ENCODE results near the gene LRFN2. TPM values are rescaled to one million over a fixed set of nuclear protein-coding genes. Genes with fewer than 3 reads are reported as not detected.
A peak's percentile ranks its signal among the peaks of the same experiment; 100 is the strongest.

LRFN2 gene
- not detected for total RNA-seq

DNA sequence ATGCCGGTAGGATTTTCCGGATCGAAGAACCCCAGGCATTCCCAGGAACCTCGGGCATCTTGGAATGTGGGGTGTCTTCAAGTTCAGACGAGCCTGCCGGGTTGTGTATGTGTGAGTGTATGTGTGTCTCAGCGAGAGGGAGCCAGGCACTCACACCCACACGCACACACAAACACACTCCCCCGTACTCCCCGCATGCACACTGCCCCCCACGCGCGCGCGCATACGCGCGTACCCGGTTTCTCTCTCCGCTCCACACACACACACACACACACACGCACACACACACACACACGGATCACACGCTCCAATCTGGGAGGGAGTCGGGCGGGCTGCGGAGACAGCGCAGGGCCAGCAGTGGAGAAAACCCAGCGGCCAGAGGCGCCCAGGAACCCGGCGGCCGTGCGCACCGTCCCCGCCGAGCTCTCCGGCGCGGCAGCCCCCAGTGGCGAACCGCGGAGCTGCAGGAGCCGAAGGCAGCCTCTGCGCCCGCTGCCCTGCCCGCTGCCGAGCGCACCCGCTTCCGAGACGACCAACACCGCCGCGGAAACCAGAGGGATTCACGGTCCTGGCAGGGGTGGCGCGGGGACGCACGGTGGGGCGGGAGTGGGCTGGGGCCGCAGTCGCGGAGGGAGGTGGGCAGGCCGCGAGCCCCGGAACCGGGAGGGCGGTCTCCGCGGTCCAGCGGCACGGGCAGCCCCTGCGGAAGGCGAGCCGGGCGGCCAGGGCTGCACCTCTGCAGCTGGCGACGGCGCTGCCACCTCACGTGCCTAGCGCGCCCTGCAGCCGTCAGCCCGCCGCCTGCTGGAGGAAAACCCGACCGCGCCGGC is at the start of gene LRFN2:
Gene LRFN2 (minus strand): TSS at position 125 of the 830 bp plus-strand sequence.
- intact Hi-C loops (cut with DNase I, micrococcal nuclease): loop anchor here in 1 of 2 experiments (1.0 kb wide), 1 partner anchor 259 kb away; no protein-coding TSS in a partner anchor
- POLR2A ChIA-PET: no interaction called here
- peak within 1 kb of the TSS; percentile 74 for H3K4me3 Mint-ChIP-seq

DNA sequence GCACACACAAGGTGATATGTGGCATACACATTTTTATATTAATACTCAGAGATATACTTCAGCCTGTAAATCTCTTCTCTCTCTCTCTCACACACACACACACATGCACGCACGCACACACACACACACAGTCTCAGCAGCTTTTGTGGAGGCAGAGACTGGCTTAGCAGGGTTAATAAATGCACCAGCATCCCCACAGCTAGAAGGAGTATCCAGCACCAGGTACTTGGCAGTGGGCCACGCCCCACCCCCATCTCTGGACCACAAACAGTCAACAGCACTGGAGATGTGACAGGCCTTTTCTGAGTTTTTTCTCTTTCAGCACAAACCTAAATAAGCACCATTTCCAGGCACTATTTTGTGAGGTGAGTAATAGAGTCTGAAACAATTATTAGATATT is 47.3 kb upstream of the LRFN2 start:
- Mint-ChIP-seq H3K4me3 (no peak overlapping the region), H3K4me1 (peaks cover 4% of the 10 kb centered on the region), H3K27ac (no peak overlapping the region), H3K36me3 (ENCODE audit: low read depth) (no peaks in the 10 kb centered on the region), H3K9me3 (ENCODE audit: low read depth) (no peaks in the 10 kb centered on the region), H3K27me3 (peaks cover 2% of the 10 kb centered on the region)
- intact Hi-C loops (cut with DNase I, micrococcal nuclease): no loop called here
- ATAC-seq (no peak), DNase-seq (no peak)
- POLR2A ChIA-PET: no interaction called here
- CTCF ChIA-PET: interaction anchor here (0.7 kb wide), 1 partner anchor 59 kb away, joined by 3 read pairs; no protein-coding TSS in a partner anchor

More for the DNA sequence above, at the start of gene LRFN2:
- peak; percentile 96 for ATAC-seq
- peaks cover 8% of the 10 kb centered on the region for H3K4me1 Mint-ChIP-seq
- DNase-seq: peak; percentile 85
- H3K27ac Mint-ChIP-seq: no peak within 1 kb of the TSS
- no peaks in the 10 kb centered on the region for H3K9me3 Mint-ChIP-seq (ENCODE audit: low read depth)
- peaks cover 36% of the 10 kb centered on the region for H3K27me3 Mint-ChIP-seq
- CTCF ChIA-PET: interaction anchor here (0.6 to 2.0 kb wide), 10 partner anchors 9 to 325 kb away, joined by 3 to 6 read pairs (median 5); no protein-coding TSS in a partner anchor
- H3K36me3 Mint-ChIP-seq (ENCODE audit: low read depth): no peaks in the 10 kb centered on the region

DNA sequence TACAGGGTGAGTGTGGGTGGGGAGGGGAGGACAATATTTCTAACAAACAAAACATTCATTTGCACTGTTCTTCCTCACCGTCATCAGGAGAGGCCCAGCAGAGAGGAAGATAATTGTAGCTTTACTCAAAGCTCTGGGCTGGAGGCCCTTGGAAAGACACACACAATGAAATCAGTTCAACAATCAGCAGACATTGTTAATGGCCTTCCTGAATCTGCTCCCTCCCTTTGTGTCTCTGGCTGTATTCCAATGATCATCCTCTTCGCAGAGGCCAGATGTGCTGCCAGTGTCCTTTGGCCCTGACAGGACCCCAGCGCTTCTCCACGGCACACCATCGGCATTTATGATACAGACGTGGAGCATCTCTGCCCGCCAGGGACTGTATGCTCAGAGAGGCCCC is 44.6 kb upstream of the LRFN2 start:
- POLR2A ChIA-PET: no interaction called here
- intact Hi-C loops (cut with DNase I, micrococcal nuclease): no loop called here
- CTCF ChIA-PET: no interaction called here
- ATAC-seq (no peak), DNase-seq (no peak)
- H3K27ac Mint-ChIP-seq: no peak overlapping the region
- no peaks in the 10 kb centered on the region for H3K9me3 Mint-ChIP-seq (ENCODE audit: low read depth)
- H3K4me1 Mint-ChIP-seq: no peaks in the 10 kb centered on the region
- no peaks in the 10 kb centered on the region for H3K36me3 Mint-ChIP-seq (ENCODE audit: low read depth)
- H3K4me3 Mint-ChIP-seq: no peak overlapping the region
- peaks cover 2% of the 10 kb centered on the region for H3K27me3 Mint-ChIP-seq

DNA sequence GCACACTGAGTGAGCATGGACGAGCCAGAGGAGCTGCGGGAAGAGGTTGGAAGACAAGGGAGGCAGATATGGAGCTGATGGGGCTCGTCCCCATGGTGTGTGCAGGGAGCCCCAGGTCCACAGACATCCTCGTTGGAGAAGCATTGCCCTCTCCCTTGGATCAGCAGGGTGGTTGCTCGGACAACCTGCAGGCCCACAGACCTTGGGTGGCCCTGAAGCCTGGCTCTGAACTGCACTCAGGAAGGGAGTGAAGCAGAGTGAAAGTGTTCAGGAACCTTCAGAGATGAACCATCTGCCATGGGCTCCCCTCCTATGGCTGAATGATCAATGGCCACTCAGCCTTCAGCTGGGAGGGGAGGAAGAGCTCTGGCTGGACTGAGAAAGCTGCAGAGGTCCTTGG is 43.3 kb upstream of the LRFN2 start:
- Mint-ChIP-seq H3K27me3 (peaks cover 2% of the 10 kb centered on the region), H3K4me1 (no peaks in the 10 kb centered on the region), H3K36me3 (ENCODE audit: low read depth) (no peaks in the 10 kb centered on the region), H3K9me3 (ENCODE audit: low read depth) (no peaks in the 10 kb centered on the region), H3K4me3 (no peak overlapping the region), H3K27ac (no peak overlapping the region)
- ChIA-PET POLR2A (no interaction called here), CTCF (no interaction called here)
- DNase-seq: no peak
- intact Hi-C loops (cut with DNase I, micrococcal nuclease): no loop called here
- no peak for ATAC-seq

DNA sequence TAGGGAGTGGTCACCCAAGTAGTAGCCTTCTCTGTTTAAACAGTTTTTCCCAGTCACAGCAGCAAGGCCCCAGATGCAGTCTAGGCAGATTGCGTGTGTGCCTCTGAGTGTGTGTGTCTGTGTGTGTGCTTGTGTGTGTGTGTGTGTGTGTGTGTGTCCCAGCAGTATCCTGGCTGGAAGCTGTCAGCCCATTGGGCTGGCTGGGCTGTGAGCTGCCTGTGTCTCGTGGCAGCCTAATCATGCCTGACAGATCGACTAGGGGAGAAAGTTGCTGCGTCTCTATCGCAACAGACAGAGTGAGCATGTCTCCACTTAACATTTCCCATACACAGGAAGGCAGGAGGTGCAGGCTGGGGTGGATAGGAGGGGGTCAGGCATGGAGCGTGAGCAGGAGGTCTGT is 42.9 kb upstream of the LRFN2 start:
- ATAC-seq (no peak), DNase-seq (no peak)
- intact Hi-C loops (cut with DNase I, micrococcal nuclease): no loop called here
- Mint-ChIP-seq H3K27me3 (peaks cover 2% of the 10 kb centered on the region), H3K9me3 (ENCODE audit: low read depth) (no peaks in the 10 kb centered on the region), H3K4me3 (no peak overlapping the region), H3K36me3 (ENCODE audit: low read depth) (no peaks in the 10 kb centered on the region), H3K4me1 (no peaks in the 10 kb centered on the region), H3K27ac (no peak overlapping the region)
- POLR2A ChIA-PET: no interaction called here
- CTCF ChIA-PET: interaction anchor here (0.6 kb wide), 1 partner anchor 85 kb away, joined by 5 read pairs; no protein-coding TSS in a partner anchor

DNA sequence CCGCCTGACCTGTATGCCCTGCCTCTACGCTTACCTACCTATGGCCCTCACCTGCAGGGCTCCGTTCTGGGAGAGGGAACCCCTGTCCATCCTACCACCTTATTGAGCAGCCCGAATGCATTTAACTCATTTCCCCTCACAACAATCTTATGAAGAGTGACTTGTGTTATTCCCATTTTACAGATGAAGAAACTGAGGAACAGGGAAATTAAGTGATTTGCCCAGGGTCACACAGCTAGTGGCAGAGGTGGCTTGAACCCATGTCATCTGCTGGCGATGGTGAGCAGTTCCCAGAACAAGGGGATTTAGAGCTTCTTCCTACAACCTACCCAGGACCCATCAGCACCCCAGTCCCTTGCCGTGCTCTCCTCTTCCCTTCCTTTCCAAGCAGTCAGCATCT is 42.3 kb upstream of the LRFN2 start:
- POLR2A ChIA-PET: no interaction called here
- no peaks in the 10 kb centered on the region for H3K36me3 Mint-ChIP-seq (ENCODE audit: low read depth)
- intact Hi-C loops (cut with DNase I, micrococcal nuclease): no loop called here

DNA sequence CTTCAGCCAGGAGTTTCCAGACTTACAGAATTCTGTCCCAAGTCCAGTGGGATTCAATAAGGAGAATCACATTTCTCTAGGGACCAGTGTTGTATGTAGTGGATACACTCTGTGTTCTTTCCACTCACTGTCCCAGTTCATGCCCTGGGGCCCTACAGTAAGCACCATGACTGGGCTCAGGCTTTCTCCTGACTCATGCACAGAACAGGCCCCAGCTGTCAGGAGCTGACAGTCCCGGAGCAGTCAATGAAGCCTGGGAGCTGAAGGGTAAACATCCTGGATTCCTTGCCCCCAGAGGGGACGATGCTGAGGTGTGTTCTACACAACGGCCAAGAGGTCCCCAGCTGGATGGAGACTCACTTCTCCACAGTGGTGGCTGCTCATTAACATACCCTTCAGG is 40.2 kb upstream of the LRFN2 start:
- H3K27ac Mint-ChIP-seq: no peak overlapping the region
- no peak overlapping the region for H3K4me3 Mint-ChIP-seq
- intact Hi-C loops (cut with DNase I, micrococcal nuclease): no loop called here
- DNase-seq (no peak), ATAC-seq (no peak)
- ChIA-PET POLR2A (no interaction called here), CTCF (interaction anchor here (0.5 to 0.7 kb wide), 2 partner anchors 22 to 1770 kb away, joined by 3 read pairs; no protein-coding TSS in a partner anchor)
- H3K4me1 Mint-ChIP-seq: no peaks in the 10 kb centered on the region
- peaks cover 2% of the 10 kb centered on the region for H3K27me3 Mint-ChIP-seq
- H3K9me3 Mint-ChIP-seq (ENCODE audit: low read depth): no peaks in the 10 kb centered on the region
- no peaks in the 10 kb centered on the region for H3K36me3 Mint-ChIP-seq (ENCODE audit: low read depth)

More for the DNA sequence above, 42.3 kb upstream of the LRFN2 start:
- no peak overlapping the region for H3K27ac Mint-ChIP-seq
- DNase-seq (no peak), ATAC-seq (no peak)
- H3K9me3 Mint-ChIP-seq (ENCODE audit: low read depth): no peaks in the 10 kb centered on the region
- H3K27me3 Mint-ChIP-seq: peaks cover 2% of the 10 kb centered on the region
- CTCF ChIA-PET: interaction anchor here (0.6 kb wide), 1 partner anchor 85 kb away, joined by 5 read pairs; no protein-coding TSS in a partner anchor
- no peak overlapping the region for H3K4me3 Mint-ChIP-seq
- H3K4me1 Mint-ChIP-seq: no peaks in the 10 kb centered on the region

DNA sequence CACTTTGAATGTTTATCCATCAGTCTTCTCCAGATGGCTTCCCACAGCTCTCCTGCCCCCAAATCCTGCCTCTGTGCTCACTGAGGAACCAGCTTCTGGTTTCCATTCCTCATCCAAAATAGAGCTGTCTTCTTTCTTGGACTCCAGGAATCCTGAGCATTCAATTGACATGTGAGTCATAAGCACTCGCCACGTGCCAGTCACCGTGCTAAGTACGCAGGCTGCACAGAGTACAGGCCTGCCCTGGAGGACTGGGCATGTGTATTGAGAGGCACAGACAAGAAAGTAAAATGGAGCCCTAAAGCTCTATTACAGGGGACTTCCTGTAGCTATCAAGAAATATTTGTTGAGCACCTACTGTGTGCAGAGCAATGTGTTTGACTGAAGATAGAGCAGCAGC is 39.7 kb upstream of the LRFN2 start:
- Mint-ChIP-seq H3K4me3 (no peak overlapping the region), H3K27me3 (peaks cover 2% of the 10 kb centered on the region), H3K27ac (no peak overlapping the region), H3K4me1 (no peaks in the 10 kb centered on the region), H3K9me3 (ENCODE audit: low read depth) (no peaks in the 10 kb centered on the region), H3K36me3 (ENCODE audit: low read depth) (no peaks in the 10 kb centered on the region)
- ATAC-seq (no peak), DNase-seq (no peak)
- ChIA-PET POLR2A (no interaction called here), CTCF (interaction anchor here (0.5 to 0.8 kb wide), 3 partner anchors 23 to 1769 kb away, joined by 3 read pairs; no protein-coding TSS in a partner anchor)
- intact Hi-C loops (cut with DNase I, micrococcal nuclease): no loop called here

DNA sequence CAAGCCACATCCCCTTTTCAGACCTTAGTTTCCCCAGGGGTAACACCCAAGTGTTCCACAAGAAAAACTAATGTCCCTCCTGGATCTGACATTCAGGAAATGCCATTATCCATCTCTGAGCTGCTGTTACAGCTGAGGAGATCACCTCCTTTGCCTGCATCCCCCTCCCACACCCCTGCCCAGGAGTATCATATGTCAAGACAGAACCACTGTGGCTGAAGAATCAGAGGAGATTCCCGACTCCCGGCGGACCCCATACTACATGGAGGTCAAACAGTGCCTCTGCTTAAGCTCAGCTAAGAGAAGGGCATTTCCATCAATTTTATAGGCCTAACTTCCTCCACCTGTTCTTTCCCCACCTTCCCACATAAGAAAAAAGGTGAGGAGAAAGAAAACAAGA is 36.8 kb upstream of the LRFN2 start:
- POLR2A ChIA-PET: no interaction called here
- CTCF ChIA-PET: interaction anchor here (1.1 kb wide), 1 partner anchor 20 kb away, joined by 3 read pairs; no protein-coding TSS in a partner anchor
- no peaks in the 10 kb centered on the region for H3K9me3 Mint-ChIP-seq (ENCODE audit: low read depth)
- no peak overlapping the region for H3K27ac Mint-ChIP-seq
- H3K27me3 Mint-ChIP-seq: peaks cover 3% of the 10 kb centered on the region
- H3K36me3 Mint-ChIP-seq (ENCODE audit: low read depth): no peaks in the 10 kb centered on the region
- no peak overlapping the region for H3K4me3 Mint-ChIP-seq
- DNase-seq: no peak
- no peak for ATAC-seq
- H3K4me1 Mint-ChIP-seq: no peaks in the 10 kb centered on the region
- intact Hi-C loops (cut with DNase I, micrococcal nuclease): no loop called here

DNA sequence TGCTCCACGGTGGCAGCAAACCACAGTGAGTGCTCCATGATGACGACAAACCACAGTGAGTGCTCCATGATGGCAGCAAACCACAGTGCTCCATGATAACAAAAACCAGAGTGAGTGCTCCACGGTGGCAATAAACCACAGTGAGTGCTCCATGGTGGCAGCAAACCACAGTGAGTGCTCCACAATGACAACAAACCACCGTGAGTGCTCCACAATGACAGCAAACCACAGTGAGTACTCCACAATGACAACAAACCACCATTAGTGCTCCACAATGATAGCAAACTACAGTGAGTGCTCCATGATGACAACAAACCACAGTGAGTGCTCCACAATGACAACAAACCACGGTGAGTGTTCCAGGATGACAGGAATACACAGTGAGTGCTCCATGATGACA is 36.0 kb upstream of the LRFN2 start:
- no peak for ATAC-seq
- ChIA-PET POLR2A (no interaction called here), CTCF (no interaction called here)
- no peak overlapping the region for H3K4me3 Mint-ChIP-seq
- intact Hi-C loops (cut with DNase I, micrococcal nuclease): no loop called here
- no peak for DNase-seq
- no peaks in the 10 kb centered on the region for H3K36me3 Mint-ChIP-seq (ENCODE audit: low read depth)
- no peaks in the 10 kb centered on the region for H3K4me1 Mint-ChIP-seq
- no peaks in the 10 kb centered on the region for H3K9me3 Mint-ChIP-seq (ENCODE audit: low read depth)
- H3K27me3 Mint-ChIP-seq: peaks cover 8% of the 10 kb centered on the region
- no peak overlapping the region for H3K27ac Mint-ChIP-seq

DNA sequence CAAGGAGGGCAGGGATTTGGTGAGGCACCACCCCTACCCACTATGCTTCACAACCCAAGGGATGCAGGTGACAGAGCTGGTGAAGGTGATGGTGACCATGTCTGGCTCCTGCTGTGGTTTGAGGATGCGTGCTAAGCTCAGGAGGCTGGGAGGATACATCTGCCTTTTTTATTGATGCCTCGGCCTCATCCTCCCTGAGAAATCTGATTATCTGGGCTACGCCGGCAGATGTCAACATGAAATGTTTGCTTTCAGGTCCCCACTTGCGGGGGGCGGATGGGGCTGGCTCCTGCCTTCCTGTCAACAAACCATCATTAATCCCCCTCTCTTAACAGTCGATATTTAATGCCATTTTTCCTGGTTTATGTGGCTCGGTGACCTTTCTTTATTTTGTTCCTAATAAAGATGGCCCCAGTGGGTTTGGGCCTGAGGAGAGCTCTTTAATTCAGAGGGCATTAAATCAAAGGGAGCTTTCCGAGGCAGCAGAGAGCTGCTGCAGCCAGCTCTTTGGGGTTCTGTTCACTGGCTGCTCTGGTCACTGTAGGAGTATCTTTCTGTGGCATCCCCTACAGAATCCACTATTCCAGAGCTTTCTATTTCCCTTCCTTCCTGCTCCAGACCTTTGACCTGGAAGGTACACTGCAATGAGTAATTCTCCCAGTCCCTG is 33.5 kb upstream of the LRFN2 start:
- ATAC-seq (no peak), DNase-seq (no peak)
- H3K27me3 Mint-ChIP-seq: peaks cover 12% of the 10 kb centered on the region
- no peaks in the 10 kb centered on the region for H3K4me1 Mint-ChIP-seq
- H3K4me3 Mint-ChIP-seq: no peak overlapping the region
- H3K9me3 Mint-ChIP-seq (ENCODE audit: low read depth): no peaks in the 10 kb centered on the region
- CTCF ChIA-PET: no interaction called here
- no peak overlapping the region for H3K27ac Mint-ChIP-seq
- intact Hi-C loops (cut with DNase I, micrococcal nuclease): no loop called here
- POLR2A ChIA-PET: no interaction called here
- no peaks in the 10 kb centered on the region for H3K36me3 Mint-ChIP-seq (ENCODE audit: low read depth)

DNA sequence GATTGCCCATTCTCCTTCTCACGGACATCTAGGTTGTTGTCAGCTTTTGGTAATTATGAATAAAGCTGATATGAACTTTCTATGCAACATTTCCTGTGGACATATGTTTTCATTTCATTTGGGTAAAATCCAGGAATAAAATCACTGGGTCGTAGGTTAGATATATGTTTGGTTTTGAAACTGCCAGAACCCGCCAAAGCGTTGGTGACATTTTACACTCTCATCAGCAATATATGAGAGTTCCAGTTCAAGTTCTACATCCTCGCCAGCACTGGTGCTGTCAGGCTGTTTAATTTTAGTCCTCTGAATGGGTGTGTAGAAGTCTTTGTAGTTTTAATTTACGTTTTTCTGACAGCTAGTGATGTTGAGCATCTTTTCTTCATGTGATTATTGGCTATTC is 27.5 kb upstream of the LRFN2 start:
- Mint-ChIP-seq H3K9me3 (ENCODE audit: low read depth) (no peaks in the 10 kb centered on the region), H3K27me3 (peaks cover 14% of the 10 kb centered on the region), H3K36me3 (ENCODE audit: low read depth) (no peaks in the 10 kb centered on the region), H3K4me3 (no peak overlapping the region), H3K4me1 (no peaks in the 10 kb centered on the region), H3K27ac (no peak overlapping the region)
- POLR2A ChIA-PET: no interaction called here
- ATAC-seq (no peak), DNase-seq (no peak)
- intact Hi-C loops (cut with DNase I, micrococcal nuclease): no loop called here
- CTCF ChIA-PET: interaction anchor here (0.7 kb wide), 1 partner anchor 26 kb away, joined by 3 read pairs; no protein-coding TSS in a partner anchor
